ENCODE data around the gene ZNF423.

GRCh38 chr16:49454426-49455180 lies 401.3 kb downstream of the ZNF423 start:
- TF ChIP-seq CTCF (IDR thresholded peaks at IDR 0.05) = no peak
- no peak for TF ChIP-seq POLR2AphosphoS5 (IDR thresholded peaks at IDR 0.05; ENCODE audit: low read depth, low read length)
- no peak for TF ChIP-seq REST (IDR thresholded peaks at IDR 0.05; ENCODE audit: insufficient read depth in 1 of 2, low read depth in 2 of 2, low read length in 1 of 2)
- TF ChIP-seq SIN3A (IDR thresholded peaks at IDR 0.05; ENCODE audit: borderline replicate concordance, insufficient read depth, low read depth, low read length) = no peak
